Ovary (tissue), 9 donors: ENCODE data around the gene ARHGEF6. TPM values are rescaled to one million over a fixed set of nuclear protein-coding genes. Genes with fewer than 3 reads are reported as not detected.

ENCODE experiments used
- DNase-seq, 5 donors: peaks; one replicate each; pipeline ENCODE4 v3.0.0-alpha.2; 2019 to 2020
- H3K27ac ChIP-seq, 2 donors: fragments of 200-600 bp; one replicate each; pipeline versions ENCODE4 v1.5.1 to v1.8.0; 2019 to 2022
- H3K27me3 ChIP-seq: fragments of 200-600 bp; one replicate; pipeline ENCODE4 v1.8.0; 2022
- H3K36me3 ChIP-seq: fragments of 200-600 bp; sonication (generic); one replicate; pipeline ENCODE4 v1.5.1; 2019
- H3K4me1 ChIP-seq: one replicate; pipeline ENCODE4 v1.8.1; 2013; ENCODE audit warnings: mild to moderate bottlenecking, moderate library complexity; ENCODE audit not compliant: insufficient read depth
- H3K4me3 ChIP-seq: fragments of 200-600 bp; sonication (generic); one replicate; pipeline ENCODE4 v1.5.1; 2017
- H3K9me3 ChIP-seq, 2 donors: fragments of 200-600 bp in 1 of 2; sonication (generic) in 1 of 2; one replicate each; pipeline versions ENCODE4 v1.5.1 to v1.8.1; 2013 to 2019; ENCODE audit warnings: mild to moderate bottlenecking in 1 of 2, moderate library complexity in 1 of 2
- EP300 ChIP-seq: sonication (generic); formaldehyde crosslinking; IDR thresholded peaks from one replicate; pipeline ENCODE4 v1.6.1; 2017; ENCODE audit warnings: antibody characterized with exemption
- POLR2A ChIP-seq: fragments of 450-650 bp; IDR thresholded peaks from one replicate; pipeline ENCODE4 v1.6.1; 2017; ENCODE audit warnings: antibody characterized with exemption, mild to moderate bottlenecking, moderate library complexity
- WGBS, 3 donors: extraction: QIAGEN DNeasy Blood & Tissue Kit in 1 of 3; methylation state at CpG; one replicate each; pipeline versions ENCODE4 v1.1.5 to v1.1.7; 2013 to 2017; 5-methylcytosine and 5-hydroxymethylcytosine counted together
- intact Hi-C, 4 donors: fragments of 100-400 bp; cut with DNase I; formaldehyde crosslinking; loops; one replicate each; pipeline versions ENCODE4 v1.11.0 to v1.15.1; 2022 to 2023
- polyA plus RNA-seq, 2 donors: library from polyadenylated mRNA; stranded (reverse); fragments of 200-250 nt in 1 of 2; fragments of 350-450 nt in 1 of 2; fragmentation: Illumina TruSeq in 1 of 2; extraction: RNeasy Lipid Tissue Mini Kit (QIAGEN cat#74804) in 1 of 2; gene quantifications; one replicate each; pipeline ENCODE4 v1.2.3, GENCODE V29; 2013 to 2014
- total RNA-seq, 7 donors: library from RNA; depleted of rRNA in 2 of 7; stranded (reverse); fragments of >200 nt in 2 of 7; fragmentation: NEBNext Ultra II Directional in 3 of 7; extraction: Animal tissue kit (Norgen Biotek cat#: 25700) in 3 of 7; gene quantifications; one replicate each; pipeline versions ENCODE4 v1.1.0 to v1.2.4, GENCODE V29; 2016 to 2023
- TF ChIP-seq, protein P1 (sequence below), 3 donors: fragments of 450-650 bp in 2 of 3; fragments of 200-600 bp in 1 of 3; IDR thresholded peaks; one replicate each; pipeline versions ENCODE4 v1.5.1 to v1.8.0; 2016 to 2022; ENCODE audit warnings: antibody characterized with exemption in 3 of 3, mild to moderate bottlenecking in 1 of 3
- donor health status: DM: no; HTN: no; CAD: no; lungs with moderate emphysema.
- donor health status: DM: no; HTN: no; CAD: no.
- donor health status: Bipolar disorder and iron deficiency.
- donor health status: DM: yes; HTN: yes; CAD: no.
- donor health status: DM: no; HTN: no; CAD: no.
- donor health status: DM: yes; HTN: yes; CAD: no.

The ARHGEF6 gene
- total and polyA plus RNA-seq, 9 donors, result 9.5 to 37.9 (median 20.8) TPM

- intact Hi-C loops, result no loop called here
- WGBS, 3 donors, result 64 to 78% (median 71%) methylated on average over 8 of the region's 8 CpGs
- TF ChIP-seq EP300, result no peak
- no peaks in the 10 kb centered on the region for H3K4me1 ChIP-seq
- H3K36me3 ChIP-seq, result no peaks in the 10 kb centered on the region
- no peak overlapping the region for H3K4me3 ChIP-seq
- no peak overlapping the region for H3K27ac ChIP-seq
- no peaks in the 10 kb centered on the region for H3K9me3 ChIP-seq
- no peak for DNase-seq
- H3K27me3 ChIP-seq, result no peaks in the 10 kb centered on the region
These were observed 141.1 kb downstream of the ARHGEF6 start for GRCh38 chrX:136639506-136640176.

DNA sequence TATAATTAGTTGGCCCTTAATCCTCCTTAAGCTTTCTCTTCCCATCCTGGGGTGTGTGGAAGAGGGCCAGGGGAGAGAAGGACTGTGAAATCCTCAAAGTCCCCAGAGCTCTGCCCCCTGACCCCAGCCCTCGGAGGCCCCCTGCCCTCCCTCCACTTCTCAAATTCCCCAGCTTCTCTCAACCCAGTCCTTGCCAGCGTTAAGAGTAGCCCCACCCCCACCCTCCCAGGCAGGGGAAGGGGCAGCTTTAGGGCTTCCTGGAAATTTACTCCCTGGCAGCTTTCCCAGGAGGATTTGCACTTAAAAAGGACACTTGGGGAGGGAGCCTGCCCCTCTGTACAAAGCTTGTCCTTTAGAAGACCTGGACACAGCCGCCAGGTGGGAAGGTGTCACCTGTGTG lies 144.6 kb downstream of the ARHGEF6 start:
- Histone ChIP-seq H3K4me3 (no peak overlapping the region), H3K27me3 (no peaks in the 10 kb centered on the region), H3K27ac (no peak overlapping the region), H3K9me3 (no peaks in the 10 kb centered on the region), H3K4me1 (no peaks in the 10 kb centered on the region), H3K36me3 (no peaks in the 10 kb centered on the region)
- WGBS, 3 donors, result 16 to 23% (median 17%) methylated on average over 3 of the region's 3 CpGs
- DNase-seq, result no peak
- TF ChIP-seq POLR2A (no peak), EP300 (no peak)
- TF ChIP-seq, protein P1, sequence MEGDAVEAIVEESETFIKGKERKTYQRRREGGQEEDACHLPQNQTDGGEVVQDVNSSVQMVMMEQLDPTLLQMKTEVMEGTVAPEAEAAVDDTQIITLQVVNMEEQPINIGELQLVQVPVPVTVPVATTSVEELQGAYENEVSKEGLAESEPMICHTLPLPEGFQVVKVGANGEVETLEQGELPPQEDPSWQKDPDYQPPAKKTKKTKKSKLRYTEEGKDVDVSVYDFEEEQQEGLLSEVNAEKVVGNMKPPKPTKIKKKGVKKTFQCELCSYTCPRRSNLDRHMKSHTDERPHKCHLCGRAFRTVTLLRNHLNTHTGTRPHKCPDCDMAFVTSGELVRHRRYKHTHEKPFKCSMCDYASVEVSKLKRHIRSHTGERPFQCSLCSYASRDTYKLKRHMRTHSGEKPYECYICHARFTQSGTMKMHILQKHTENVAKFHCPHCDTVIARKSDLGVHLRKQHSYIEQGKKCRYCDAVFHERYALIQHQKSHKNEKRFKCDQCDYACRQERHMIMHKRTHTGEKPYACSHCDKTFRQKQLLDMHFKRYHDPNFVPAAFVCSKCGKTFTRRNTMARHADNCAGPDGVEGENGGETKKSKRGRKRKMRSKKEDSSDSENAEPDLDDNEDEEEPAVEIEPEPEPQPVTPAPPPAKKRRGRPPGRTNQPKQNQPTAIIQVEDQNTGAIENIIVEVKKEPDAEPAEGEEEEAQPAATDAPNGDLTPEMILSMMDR (IDR thresholded peaks at IDR 0.05), result no peak
- intact Hi-C loops, result no loop called here

- no peak overlapping the region for H3K4me3 ChIP-seq
- no peak overlapping the region for H3K27ac ChIP-seq
- no peaks in the 10 kb centered on the region for H3K27me3 ChIP-seq
- H3K36me3 ChIP-seq, result no peaks in the 10 kb centered on the region
- intact Hi-C loops, result no loop called here
- H3K9me3 ChIP-seq, result no peaks in the 10 kb centered on the region
- no peak for TF ChIP-seq POLR2A
- TF ChIP-seq EP300, result no peak
- TF ChIP-seq, protein P1 (IDR thresholded peaks at IDR 0.05), result no peak
- 80 to 84% (median 81%) methylated on average over 6 of the region's 6 CpGs for WGBS, 3 donors
- DNase-seq, result no peak
- H3K4me1 ChIP-seq, result no peaks in the 10 kb centered on the region
These were observed 145.5 kb downstream of the ARHGEF6 start for GRCh38 chrX:136635235-136635634.

GRCh38 chrX:136630881-136631280 lies 149.9 kb downstream of the ARHGEF6 start:
- H3K27ac ChIP-seq, result no peak overlapping the region
- 30 to 33% (median 31%) methylated on average over 1 of the region's 1 CpG for WGBS, 3 donors
- intact Hi-C loops, result no loop called here
- no peak overlapping the region for H3K4me3 ChIP-seq
- no peak for TF ChIP-seq POLR2A
- TF ChIP-seq, protein P1 (IDR thresholded peaks at IDR 0.05), result no peak
- no peaks in the 10 kb centered on the region for H3K4me1 ChIP-seq
- H3K9me3 ChIP-seq, result no peaks in the 10 kb centered on the region
- no peaks in the 10 kb centered on the region for H3K27me3 ChIP-seq
- no peaks in the 10 kb centered on the region for H3K36me3 ChIP-seq
- no peak for DNase-seq

- no peak for DNase-seq
- intact Hi-C loops, result no loop called here
- Histone ChIP-seq H3K27me3 (no peaks in the 10 kb centered on the region), H3K9me3 (no peaks in the 10 kb centered on the region), H3K27ac (no peak overlapping the region), H3K36me3 (no peaks in the 10 kb centered on the region), H3K4me3 (no peak overlapping the region), H3K4me1 (no peaks in the 10 kb centered on the region)
- WGBS, 3 donors, result 49 to 61% (median 58%) methylated on average over 6 of the region's 6 CpGs
- TF ChIP-seq, protein P1 (IDR thresholded peaks at IDR 0.05), result no peak
These were observed 151.5 kb downstream of the ARHGEF6 start for GRCh38 chrX:136629084-136629750.
